ENCODE data around the gene RNF8.
A peak's percentile ranks its signal among the peaks of the same experiment; 100 is the strongest.

The RNF8 gene

GRCh38 chr6:37354526-37355384 lies 972 bp downstream of the RNF8 start:
- Histone ChIP-seq H2AFZ (ENCODE audit: low read depth, low read length) (peak overlapping the region; percentile 80), H3K27ac (ENCODE audit: low read length) (peak overlapping the region; percentile 62), H3K4me1 (ENCODE audit: insufficient read depth, low read length) (peaks cover 32% of the 10 kb centered on the region), H3K4me3 (ENCODE audit: low read depth in 1 of 2, low read length in 2 of 2) (peak overlapping the region; percentile 73 to 78), H3K4me2 (ENCODE audit: insufficient read depth, low read length) (peak overlapping the region; percentile 84), H4K20me1 (ENCODE audit: insufficient read depth, low read length) (peaks cover 11% of the 10 kb centered on the region; the same call in 1 of the 2 replicates), H3K79me2 (ENCODE audit: insufficient read depth, low read length) (peaks cover 54% of the 10 kb centered on the region), H3K27me3 (ENCODE audit: insufficient read depth, low read length, poor library complexity) (no peaks in the 10 kb centered on the region), H3K36me3 (ENCODE audit: insufficient read depth, low read length) (peaks cover 1% of the 10 kb centered on the region; the same call in 1 of the 2 replicates), H3K9me3 (ENCODE audit: insufficient read depth, low read length, severe bottlenecking) (no peaks in the 10 kb centered on the region), H3K9ac (ENCODE audit: low read depth, low read length) (peak overlapping the region; percentile 70)
- ATAC-seq (ENCODE audit: insufficient read depth, low read depth) (peak; percentile 41), DNase-seq (peak; percentile 29)
- no peak for TF ChIP-seq EZH2 (IDR thresholded peaks at IDR 0.05; ENCODE audit: borderline replicate concordance, low read depth, low read length, severe bottlenecking)
- TF ChIP-seq CTCF (IDR thresholded peaks at IDR 0.05; ENCODE audit: borderline replicate concordance, extremely low read depth, low read length, poor library complexity, severe bottlenecking) = no peak

GRCh38 chr6:37357288-37357687 lies 3.5 kb downstream of the RNF8 start:
- Histone ChIP-seq H3K27me3 (ENCODE audit: insufficient read depth, low read length, poor library complexity) (no peaks in the 10 kb centered on the region), H3K9ac (ENCODE audit: low read depth, low read length) (no peak overlapping the region), H3K79me2 (ENCODE audit: insufficient read depth, low read length) (peaks cover 62% of the 10 kb centered on the region), H3K27ac (ENCODE audit: low read length) (no peak overlapping the region), H3K4me1 (ENCODE audit: insufficient read depth, low read length) (peaks cover 32% of the 10 kb centered on the region), H3K4me3 (ENCODE audit: low read depth in 1 of 2, low read length in 2 of 2) (no peak overlapping the region), H3K9me3 (ENCODE audit: insufficient read depth, low read length, severe bottlenecking) (no peaks in the 10 kb centered on the region), H4K20me1 (ENCODE audit: insufficient read depth, low read length) (peaks cover 13% of the 10 kb centered on the region; the same call in 1 of the 2 replicates), H3K4me2 (ENCODE audit: insufficient read depth, low read length) (peak overlapping the region; percentile 84; the same call in 1 of the 2 replicates), H2AFZ (ENCODE audit: low read depth, low read length) (no peak overlapping the region), H3K36me3 (ENCODE audit: insufficient read depth, low read length) (peaks cover 24% of the 10 kb centered on the region)
- DNase-seq (no peak), ATAC-seq (ENCODE audit: insufficient read depth, low read depth) (no peak)
- TF ChIP-seq CTCF (IDR thresholded peaks at IDR 0.05; ENCODE audit: borderline replicate concordance, extremely low read depth, low read length, poor library complexity, severe bottlenecking) (no peak), EZH2 (IDR thresholded peaks at IDR 0.05; ENCODE audit: borderline replicate concordance, low read depth, low read length, severe bottlenecking) (no peak)

- Histone ChIP-seq H3K79me2 (ENCODE audit: insufficient read depth, low read length) (peaks cover 62% of the 10 kb centered on the region), H4K20me1 (ENCODE audit: insufficient read depth, low read length) (peaks cover 13% of the 10 kb centered on the region; the same call in 1 of the 2 replicates), H3K9ac (ENCODE audit: low read depth, low read length) (no peak overlapping the region), H2AFZ (ENCODE audit: low read depth, low read length) (no peak overlapping the region), H3K4me3 (ENCODE audit: low read depth in 1 of 2, low read length in 2 of 2) (no peak overlapping the region), H3K4me2 (ENCODE audit: insufficient read depth, low read length) (no peak overlapping the region), H3K27me3 (ENCODE audit: insufficient read depth, low read length, poor library complexity) (no peaks in the 10 kb centered on the region), H3K36me3 (ENCODE audit: insufficient read depth, low read length) (peaks cover 30% of the 10 kb centered on the region), H3K27ac (ENCODE audit: low read length) (no peak overlapping the region), H3K4me1 (ENCODE audit: insufficient read depth, low read length) (peaks cover 32% of the 10 kb centered on the region), H3K9me3 (ENCODE audit: insufficient read depth, low read length, severe bottlenecking) (no peaks in the 10 kb centered on the region)
- TF ChIP-seq CTCF (IDR thresholded peaks at IDR 0.05; ENCODE audit: borderline replicate concordance, extremely low read depth, low read length, poor library complexity, severe bottlenecking) (no peak), EZH2 (IDR thresholded peaks at IDR 0.05; ENCODE audit: borderline replicate concordance, low read depth, low read length, severe bottlenecking) (no peak)
- DNase-seq (no peak), ATAC-seq (ENCODE audit: insufficient read depth, low read depth) (no peak)
Observed at GRCh38 chr6:37357860-37358259, 4.1 kb downstream of the RNF8 start.
